Erythroblast (primary cell): ENCODE results near the gene UBE2K.

Experiments used
- GATA1 ChIP-seq: IDR thresholded peaks from 2 replicates; pipeline ENCODE4 v1.6.1; 2011; ENCODE audit warnings: low read depth, mild to moderate bottlenecking, control low read depth, low read length, moderate library complexity
- POLR2A ChIP-seq: IDR thresholded peaks from 2 replicates; pipeline ENCODE4 v1.6.1; 2011; ENCODE audit warnings: mild to moderate bottlenecking, low read length

DNA sequence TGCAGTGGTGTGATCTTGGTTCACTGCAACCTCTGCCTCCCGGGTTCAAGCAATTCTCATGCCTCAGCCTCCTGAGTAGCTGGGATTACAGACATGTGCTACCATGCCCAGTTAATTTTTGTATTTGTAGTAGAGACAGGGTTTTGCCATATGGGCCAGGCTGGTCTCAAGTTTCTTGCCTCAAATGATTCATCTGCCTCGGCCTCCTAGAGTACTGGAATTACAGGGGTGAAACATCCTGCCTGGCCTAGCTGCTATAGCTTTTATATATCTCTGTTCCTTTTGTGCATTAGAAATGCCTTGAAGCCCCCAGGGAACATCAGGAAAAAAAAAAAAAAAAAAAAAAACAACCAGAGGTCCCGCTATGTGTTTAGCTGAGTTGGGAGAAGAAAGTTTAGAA lies 34.8 kb downstream of the UBE2K start:
- no peak for TF ChIP-seq POLR2A
- no peak for TF ChIP-seq GATA1
